ENCODE measurements around the gene RPL12.

DNA sequence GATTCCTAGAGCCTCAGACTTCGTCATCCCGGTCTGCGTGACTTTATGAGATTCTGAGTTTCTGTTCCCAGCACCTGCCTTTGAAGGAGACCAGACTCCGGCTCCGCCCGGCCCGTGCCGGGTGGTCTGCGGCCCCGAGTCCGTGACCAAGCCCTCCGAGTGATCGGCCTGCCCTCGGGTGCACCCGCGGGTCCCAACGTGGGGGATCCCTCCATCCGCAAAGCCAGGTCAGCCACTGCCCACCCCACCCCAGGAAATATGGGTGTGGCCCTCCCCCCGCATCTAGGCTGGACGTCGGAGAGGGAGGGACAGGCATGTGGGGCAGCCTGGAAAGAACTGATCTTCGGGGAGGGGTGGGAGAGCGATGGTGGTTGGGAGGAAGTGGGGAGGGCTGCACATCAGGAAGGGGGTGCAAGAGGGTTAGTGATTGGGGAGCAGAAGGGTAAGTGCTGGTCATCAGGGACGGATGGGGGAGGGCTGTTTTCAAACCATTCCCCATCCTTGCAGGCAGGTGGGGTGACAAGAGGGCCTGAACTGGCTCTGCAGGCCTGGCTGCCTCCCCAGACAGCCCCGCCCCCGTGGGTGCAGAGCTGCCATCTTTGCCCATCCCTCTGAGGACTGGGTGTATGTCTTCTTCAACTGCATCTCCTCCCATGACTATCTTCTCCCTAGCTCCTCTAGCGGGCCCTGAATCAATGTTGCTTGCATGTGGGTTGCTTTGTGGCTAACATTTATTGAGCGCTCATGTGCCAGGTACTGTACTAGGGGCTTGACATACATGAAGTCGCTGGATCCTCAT, 851 bp upstream of the RPL12 start:
- no peak for TF ChIP-seq POLR2AphosphoS5 (IDR thresholded peaks at IDR 0.05)
- TF ChIP-seq CTCF (IDR thresholded peaks at IDR 0.05) = no peak
